IMR-90 (cell line): ENCODE results near the gene SMARCC2. TPM values are rescaled to one million over a fixed set of nuclear protein-coding genes. Genes with fewer than 3 reads are reported as not detected.

ENCODE experiments used
- ATAC-seq: fragments of 200-7000 bp; cut with Tn5 transposase; 2 replicates; pipeline ENCODE4 v1.9.1; 2020; ENCODE audit warnings: low read depth, mild to moderate bottlenecking, moderate library complexity
- BruUV-seq: library from RNA; stranded (reverse); fragments of 400-500 nt; replicated peaks from 2 replicates; lab custom pipeline; 2021; lab: Mats Ljungman, UMichigan
- CTCF ChIA-PET: fragments of 300-600 bp; formaldehyde crosslinking; extraction: SDS; loops from one replicate; lab custom pipeline; 2021; ENCODE audit warnings: antibody characterized with exemption; lab: Yijun Ruan, JAX
- POLR2A ChIA-PET: fragments of 300-600 bp; sonication (Branson Sonifier 250); formaldehyde crosslinking; loops from one replicate; lab custom pipeline; 2022; ENCODE audit warnings: antibody characterized with exemption; ENCODE audit not compliant: unreplicated experiment; lab: Charles Lee
- DNase-seq: peaks from one replicate; pipeline ENCODE4 v3.0.0; 2013
- H2AFZ ChIP-seq: replicated peaks from 2 replicates; pipeline ENCODE3; 2013; ENCODE audit warnings: low read length, mild to moderate bottlenecking; ENCODE audit not compliant: poor library complexity
- H2AK5ac ChIP-seq: 2 replicates; pipeline ENCODE4 v1.6.1; 2013; ENCODE audit warnings: low read depth, low read length, inconsistent platforms
- H2AK9ac ChIP-seq: replicated peaks from 2 replicates; pipeline ENCODE3; 2013; ENCODE audit warnings: mild to moderate bottlenecking, low read depth, low read length, moderate library complexity; ENCODE audit not compliant: poor library complexity
- H2BK120ac ChIP-seq: 2 replicates; pipeline ENCODE4 v1.6.1; 2013; ENCODE audit warnings: low read depth, low read length, inconsistent platforms
- H2BK15ac ChIP-seq: 3 replicates; pipeline ENCODE4 v1.6.1; 2013; ENCODE audit warnings: low read depth, low read length, inconsistent platforms
- H2BK20ac ChIP-seq: 2 replicates; pipeline ENCODE4 v1.6.1; 2013; ENCODE audit warnings: low read depth, mild to moderate bottlenecking, inconsistent platforms, low read length, moderate library complexity
- H2BK5ac ChIP-seq: 2 replicates; pipeline ENCODE4 v1.6.1; 2013; ENCODE audit warnings: mild to moderate bottlenecking, low read depth, low read length, inconsistent platforms; ENCODE audit not compliant: poor library complexity, severe bottlenecking
- H3K14ac ChIP-seq: replicated peaks from 2 replicates; pipeline ENCODE4 v1.6.1; 2013; ENCODE audit warnings: low read depth, low read length, inconsistent platforms
- H3K18ac ChIP-seq: 2 replicates; pipeline ENCODE4 v1.6.1; 2013; ENCODE audit warnings: low read depth, low read length, control low read depth
- H3K23ac ChIP-seq: 2 replicates; pipeline ENCODE4 v1.6.1; 2013; ENCODE audit warnings: low read depth, low read length, inconsistent platforms
- H3K27ac ChIP-seq: 2 replicates; pipeline ENCODE4 v1.5.1; 2013; ENCODE audit warnings: mild to moderate bottlenecking, control low read depth, low read length; ENCODE audit not compliant: insufficient read depth
- H3K27me3 ChIP-seq: 2 replicates; pipeline ENCODE4 v1.6.1; 2013; ENCODE audit warnings: low read length; ENCODE audit not compliant: control insufficient read depth, insufficient read depth
- H3K36me3 ChIP-seq: 2 replicates; pipeline ENCODE4 v1.6.1; 2013; ENCODE audit warnings: low read length, mixed read lengths; ENCODE audit not compliant: control insufficient read depth, insufficient read depth
- H3K4ac ChIP-seq: 2 replicates; pipeline ENCODE4 v1.6.1; 2013; ENCODE audit warnings: low read depth, low read length, inconsistent platforms
- H3K4me1 ChIP-seq: 2 replicates; pipeline ENCODE4 v1.6.1; 2013; ENCODE audit warnings: low read length, mixed read lengths; ENCODE audit not compliant: control insufficient read depth, insufficient read depth
- H3K4me2 ChIP-seq: 2 replicates; pipeline ENCODE4 v1.6.1; 2013; ENCODE audit warnings: low read depth, mild to moderate bottlenecking, control low read depth, low read length, moderate library complexity
- H3K4me3 ChIP-seq: 2 replicates; pipeline ENCODE4 v1.5.1; 2013; ENCODE audit warnings: low read depth, mild to moderate bottlenecking, control low read depth, low read length, moderate library complexity; ENCODE audit not compliant: insufficient read depth
- H3K56ac ChIP-seq: 2 replicates; pipeline ENCODE4 v1.6.1; 2013; ENCODE audit warnings: low read length, inconsistent platforms; ENCODE audit not compliant: insufficient read depth; ENCODE audit errors: extremely low read depth
- H3K79me1 ChIP-seq, 2 experiments: 2 replicates each; pipeline ENCODE4 v1.6.1; 2013; ENCODE audit warnings: low read length in 2 of 2, inconsistent platforms in 1 of 2, low read depth in 1 of 2
- H3K9ac ChIP-seq: 2 replicates; pipeline ENCODE4 v1.6.1; 2013; ENCODE audit warnings: low read depth, low read length, control low read depth
- H3K9me1 ChIP-seq: 2 replicates; pipeline ENCODE4 v1.6.1; 2013; ENCODE audit warnings: low read length, inconsistent platforms; ENCODE audit not compliant: insufficient read depth
- H3K9me3 ChIP-seq: 2 replicates; pipeline ENCODE4 v1.6.1; 2013; ENCODE audit warnings: low read length; ENCODE audit not compliant: control insufficient read depth, insufficient read depth
- H4K20me1 ChIP-seq: 2 replicates; pipeline ENCODE4 v1.6.1; 2013; ENCODE audit warnings: low read length, inconsistent platforms; ENCODE audit not compliant: insufficient read depth
- H4K5ac ChIP-seq: 2 replicates; pipeline ENCODE4 v1.6.1; 2013; ENCODE audit warnings: mild to moderate bottlenecking, low read depth, low read length, control low read depth
- H4K8ac ChIP-seq, 2 experiments: 2 replicates each; pipeline ENCODE4 v1.6.1; 2013; ENCODE audit warnings: low read depth in 2 of 2, low read length in 2 of 2, control low read depth in 1 of 2, inconsistent platforms in 1 of 2
- H4K91ac ChIP-seq: 2 replicates; pipeline ENCODE4 v1.6.1; 2013; ENCODE audit warnings: low read depth, low read length, inconsistent platforms; ENCODE audit not compliant: insufficient read depth
- BHLHE40 ChIP-seq: fragments of 150-350 bp; IDR thresholded peaks from 2 replicates; pipeline ENCODE4 v1.6.1; 2016; ENCODE audit warnings: mild to moderate bottlenecking, low read depth, low read length
- CEBPB ChIP-seq: IDR thresholded peaks from 2 replicates; pipeline ENCODE4 v1.6.1; 2012; ENCODE audit warnings: low read depth, low read length, improper control_type of control experiment
- CHD1 ChIP-seq: IDR thresholded peaks from 2 replicates; pipeline ENCODE4 v1.6.1; 2012; ENCODE audit warnings: low read depth, low read length, improper control_type of control experiment
- CTCF ChIP-seq: conservative IDR thresholded peaks from 2 replicates; pipeline ENCODE4 v1.5.1; 2012; ENCODE audit warnings: mild to moderate bottlenecking, low read depth, low read length, improper control_type of control experiment
- FOS ChIP-seq: fragments of 150-350 bp; IDR thresholded peaks from 2 replicates; pipeline ENCODE4 v1.6.1; 2016; ENCODE audit warnings: low read depth, low read length
- MAZ ChIP-seq: IDR thresholded peaks from 2 replicates; pipeline ENCODE4 v1.6.1; 2012; ENCODE audit warnings: low read depth, mild to moderate bottlenecking, low read length, improper control_type of control experiment, moderate library complexity, borderline replicate concordance
- MXI1 ChIP-seq: IDR thresholded peaks from 2 replicates; pipeline ENCODE4 v1.6.1; 2012; ENCODE audit warnings: low read depth, mild to moderate bottlenecking, low read length, moderate library complexity, borderline replicate concordance
- RCOR1 ChIP-seq: IDR thresholded peaks from 2 replicates; pipeline ENCODE4 v1.6.1; 2012; ENCODE audit warnings: mild to moderate bottlenecking, low read length, improper control_type of control experiment; ENCODE audit not compliant: insufficient replicate concordance
- RFX5 ChIP-seq: IDR thresholded peaks from 2 replicates; pipeline ENCODE4 v1.8.0; 2012; ENCODE audit warnings: low read depth, mild to moderate bottlenecking, low read length, moderate library complexity
- SMC3 ChIP-seq: fragments of 150-350 bp; IDR thresholded peaks from 2 replicates; pipeline ENCODE4 v1.6.1; 2016; ENCODE audit warnings: low read depth, mild to moderate bottlenecking, antibody characterized with exemption, low read length, moderate library complexity
- WGBS, 2 experiments: methylation state at CpG; one replicate each; pipeline versions ENCODE4 v1.1.5 to v1.1.7; 2013; ENCODE audit warnings: missing lambda C conversion rate in 2 of 2; ENCODE audit not compliant: insufficient read length in 1 of 2; ENCODE audit errors: extremely low coverage in 2 of 2; 5-methylcytosine and 5-hydroxymethylcytosine counted together
- dilution Hi-C: fragments of 300-500 bp; cut with HindIII; formaldehyde crosslinking; loops from one replicate; pipeline ENCODE4 v1.14.3; 2018; ENCODE audit warnings: low sequenced_read_pairs; ENCODE audit not compliant: unreplicated experiment
- in situ Hi-C: fragments of 300-500 bp; cut with MboI; formaldehyde crosslinking; loops from 3 replicates; pipeline ENCODE4 v1.14.3; 2019; ENCODE audit warnings: low sequenced_read_pairs, inconsistent platforms, mixed read lengths
- intact Hi-C: fragments of 100-400 bp; cut with micrococcal nuclease; formaldehyde crosslinking; loops from 2 replicates; pipeline ENCODE4 v1.10.0; 2022
- polyA plus RNA-seq, 3 experiments: library from polyadenylated mRNA; depleted of rRNA; stranded (reverse); fragments of >200 nt; gene quantifications; 2 replicates each; pipeline ENCODE4 v1.2.3, GENCODE V29; 2012; ENCODE audit warnings: low replicate concordance in 1 of 3
- total RNA-seq: library from RNA; depleted of rRNA; stranded (reverse); fragments of >200 nt; gene quantifications from 2 replicates; pipeline ENCODE4 v1.2.3, GENCODE V29; 2012

SMARCC2 gene
- total and polyA plus RNA-seq, 2 of the 4 experiments (the other 2 are of a cell fraction) = 42.3 to 43.8 TPM

- no peak overlapping the region for H2BK5ac ChIP-seq
- no peak overlapping the region for H2BK20ac ChIP-seq
- no CpG with 5 or more reads among the region's 1 CpG for WGBS, 2 experiments
- no peak overlapping the region for H3K56ac ChIP-seq
- peaks cover 10% of the 10 kb centered on the region for H4K20me1 ChIP-seq
- no peaks in the 10 kb centered on the region for H3K27me3 ChIP-seq
- no peak overlapping the region for H4K5ac ChIP-seq
- H3K27ac ChIP-seq = no peak overlapping the region
- peaks cover 8% of the 10 kb centered on the region for H3K36me3 ChIP-seq
- no peak for ATAC-seq
- peak overlapping the region; percentile 68 for H2AK9ac ChIP-seq
- H3K23ac ChIP-seq = no peak overlapping the region
- intact Hi-C loops = no loop called here
- no peak overlapping the region for H3K14ac ChIP-seq
- no peak overlapping the region for H3K4me2 ChIP-seq
- no peak overlapping the region for H2BK15ac ChIP-seq
- H4K8ac ChIP-seq = no peak overlapping the region
- H4K91ac ChIP-seq = no peak overlapping the region
- H3K4me1 ChIP-seq = peaks cover 13% of the 10 kb centered on the region
- peaks cover 14% of the 10 kb centered on the region for H3K9me1 ChIP-seq
- no peaks in the 10 kb centered on the region for H3K9me3 ChIP-seq
- no peak overlapping the region for H3K9ac ChIP-seq
- DNase-seq = no peak
- in situ Hi-C loops = no loop called here
- no peak overlapping the region for H3K18ac ChIP-seq
- dilution Hi-C loops = no loop called here
- peaks cover 22 to 55% of the 10 kb centered on the region in 2 experiments for H3K79me1 ChIP-seq
- H2AFZ ChIP-seq = no peak overlapping the region
- POLR2A ChIA-PET = no interaction called here
- BruUV-seq = no TSS peak
- CTCF ChIA-PET = interaction anchor here (0.8 kb wide), 1 partner anchor 36 kb away, joined by 3 read pairs; the partner anchor contains the start of gene ZC3H10
- H2BK120ac ChIP-seq = no peak overlapping the region
- TF ChIP-seq RCOR1 (no peak), FOS (no peak), MXI1 (no peak), CHD1 (no peak), BHLHE40 (no peak), CTCF (no peak), MAZ (no peak), RFX5 (no peak), CEBPB (no peak), SMC3 (no peak)
- H3K4ac ChIP-seq = no peak overlapping the region
- no peak overlapping the region for H2AK5ac ChIP-seq
- H3K4me3 ChIP-seq = no peak overlapping the region
Measured at GRCh38 chr12:56154246-56154771, 35.0 kb downstream of the SMARCC2 start.
